GM21723 (cell line): ENCODE measurements around the gene CHCHD2.
A peak's percentile ranks its signal among the peaks of the same experiment; 100 is the strongest.
"Not testable (repeated sequence)": the region's sequence is repeated elsewhere in the genome, so short reads cannot be mapped to it uniquely, and the experiment has no call there.

Experiments
- ATAC-seq: cut with Tn5 transposase; IDR thresholded peaks from one replicate; pipeline ENCODE4 v1.9.1; 2021; ENCODE audit warnings: mild to moderate bottlenecking, moderate library complexity; ENCODE audit not compliant: unreplicated experiment

CHCHD2 gene

DNA sequence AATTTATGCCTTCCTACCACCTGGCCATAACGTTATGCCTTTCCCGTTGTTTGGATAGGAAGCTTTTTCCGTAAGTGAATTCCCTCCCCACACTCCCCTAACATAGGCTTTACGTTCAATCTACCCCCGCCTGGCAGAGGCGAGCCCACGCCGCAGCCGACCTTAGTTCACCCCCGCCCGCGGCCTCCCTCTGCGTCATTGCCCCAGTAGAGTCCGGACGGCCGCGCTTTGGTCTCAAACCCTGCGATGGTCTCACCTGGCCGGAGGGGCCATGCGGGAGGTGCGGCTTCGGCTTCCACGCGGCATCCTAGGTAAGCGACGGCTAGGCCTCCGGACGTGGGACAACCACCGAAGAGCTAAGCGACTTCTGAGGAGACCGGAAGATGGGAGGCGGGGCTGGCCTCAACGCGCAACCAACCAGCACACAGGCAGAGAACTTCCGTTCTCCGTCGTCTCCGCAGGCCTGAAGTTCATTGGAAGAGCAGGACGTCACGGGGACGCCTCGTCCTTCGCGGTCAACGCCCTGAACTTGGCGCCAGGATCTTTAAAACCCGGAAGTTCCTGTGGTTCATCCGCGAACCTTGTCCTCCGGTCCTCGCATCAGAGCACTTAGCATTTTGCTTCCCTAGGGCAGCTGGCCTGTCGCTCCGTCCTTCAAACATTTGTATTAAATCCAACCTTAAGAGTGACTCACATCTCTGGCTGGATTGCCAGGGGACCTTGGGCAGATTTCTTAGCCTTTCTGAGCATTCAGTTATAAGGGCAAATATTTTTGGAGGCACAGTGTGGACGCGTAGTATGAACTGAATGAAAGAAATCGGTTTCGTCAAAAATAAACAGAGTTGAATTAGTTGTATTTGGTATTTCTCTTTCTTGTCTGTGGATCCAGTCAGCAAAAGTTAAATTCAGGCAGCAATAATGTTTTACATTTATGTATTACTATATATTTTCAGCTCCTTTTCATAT, at the start of gene CHCHD2:
Gene CHCHD2, minus strand, starts transcription at position 369 of the 966 bp plus-strand sequence. Its CDS starts 63 bp downstream, at position 306.
- peak; percentile 100 for ATAC-seq

DNA sequence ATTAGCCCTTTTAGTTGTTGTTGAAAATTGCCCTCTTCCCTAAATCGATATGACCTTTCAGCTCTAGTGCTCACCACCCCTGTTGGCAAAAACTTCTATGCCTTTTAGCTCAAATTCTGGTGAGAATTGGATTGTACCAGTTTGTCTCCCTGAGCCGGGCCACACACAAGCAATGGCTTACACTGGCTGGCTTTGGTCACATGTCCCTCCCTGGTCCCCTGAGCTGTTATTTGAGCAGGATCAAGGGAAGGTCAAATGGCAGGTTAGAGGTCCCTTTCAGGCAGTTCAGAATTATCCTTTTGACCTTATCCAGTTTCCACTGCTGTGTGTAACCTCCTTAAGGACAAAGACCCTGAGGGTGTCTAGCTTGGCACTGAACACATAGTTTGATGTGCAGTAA, 24.8 kb upstream of the CHCHD2 start:
- ATAC-seq = not testable (repeated sequence)

GRCh38 chr7:56127241-56127975, 21.1 kb upstream of the CHCHD2 start:
- ATAC-seq = no peak

DNA sequence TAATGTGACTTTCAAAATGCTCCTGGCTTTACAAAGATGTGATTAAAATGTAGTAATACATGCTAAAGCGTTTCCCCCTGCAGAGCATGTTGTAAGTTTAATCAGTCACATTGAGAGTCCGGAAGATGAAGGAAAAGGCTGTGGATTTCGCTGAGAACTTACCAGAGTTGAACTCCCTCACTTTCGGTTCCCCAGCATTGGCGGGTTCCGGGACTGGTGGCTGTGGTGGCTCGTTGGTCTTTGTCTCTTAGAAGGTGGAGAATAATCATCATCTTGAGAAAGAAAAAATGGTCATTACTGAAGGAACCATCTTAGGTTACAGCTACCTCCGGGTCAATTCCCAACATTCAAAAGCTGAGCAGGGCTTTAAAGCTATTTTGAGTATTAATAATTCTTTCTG, 19.6 kb upstream of the CHCHD2 start:
- no peak for ATAC-seq

DNA sequence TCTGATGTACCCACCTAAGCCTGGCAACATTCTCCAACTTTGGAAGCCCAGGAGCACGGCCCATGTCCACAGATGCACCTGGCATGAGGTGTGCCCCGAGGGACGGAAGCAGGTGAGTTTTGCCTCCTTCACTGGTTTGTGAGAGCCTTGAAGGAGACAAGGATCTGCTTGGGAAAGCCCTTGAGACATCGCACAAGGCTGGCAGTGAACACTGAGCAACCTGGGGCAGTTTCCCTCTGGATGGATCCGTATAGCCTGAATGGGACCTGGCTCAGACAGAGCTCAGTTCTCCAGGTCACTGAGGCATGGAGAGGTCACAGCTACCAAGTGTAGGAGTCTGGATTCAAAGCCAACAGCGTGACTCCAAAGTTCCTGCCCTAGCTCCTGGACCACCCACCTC, 18.7 kb upstream of the CHCHD2 start:
- no peak for ATAC-seq

GRCh38 chr7:56121440-56121839, 15.2 kb upstream of the CHCHD2 start:
- no peak for ATAC-seq

DNA sequence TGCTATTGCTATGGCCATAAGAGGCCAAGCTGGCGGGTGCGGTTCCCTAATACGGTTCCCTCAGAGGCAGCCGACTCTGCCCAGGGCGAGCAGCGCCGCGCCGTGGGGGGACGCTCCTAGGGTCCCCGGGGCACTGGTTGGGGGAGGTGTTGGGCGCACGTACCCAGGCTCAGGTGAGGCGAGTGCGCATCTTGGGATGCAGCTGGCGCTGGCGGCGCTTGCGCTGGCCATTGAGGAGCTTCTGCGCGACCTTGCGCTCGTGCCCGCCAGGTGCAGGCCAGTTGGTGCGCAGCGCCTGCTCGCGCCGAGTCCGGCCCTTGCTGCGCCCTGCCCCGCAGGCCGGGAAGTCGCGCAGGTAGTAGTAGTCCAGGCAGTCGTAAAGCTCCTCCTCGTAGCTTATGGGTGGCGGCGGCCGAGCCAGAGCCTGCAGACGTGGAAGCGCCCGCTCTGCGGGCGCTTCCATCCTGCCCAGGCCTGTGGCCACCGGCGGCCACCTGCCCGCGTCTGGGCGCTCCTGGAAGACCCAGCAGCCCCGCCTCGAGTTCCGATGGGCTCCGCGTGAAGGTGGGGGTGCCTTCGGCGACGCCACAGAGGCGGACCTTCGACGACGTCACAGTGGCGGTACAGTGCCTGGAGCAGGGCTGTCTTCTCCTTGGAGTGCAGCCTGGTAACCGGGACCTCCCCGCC, 9.7 kb upstream of the CHCHD2 start, which contains the start of gene NUPR2:
Gene NUPR2, minus strand, starts transcription at position 566 of the 687 bp plus-strand sequence. Its CDS starts 103 bp downstream, at position 463.
- no peak for ATAC-seq

DNA sequence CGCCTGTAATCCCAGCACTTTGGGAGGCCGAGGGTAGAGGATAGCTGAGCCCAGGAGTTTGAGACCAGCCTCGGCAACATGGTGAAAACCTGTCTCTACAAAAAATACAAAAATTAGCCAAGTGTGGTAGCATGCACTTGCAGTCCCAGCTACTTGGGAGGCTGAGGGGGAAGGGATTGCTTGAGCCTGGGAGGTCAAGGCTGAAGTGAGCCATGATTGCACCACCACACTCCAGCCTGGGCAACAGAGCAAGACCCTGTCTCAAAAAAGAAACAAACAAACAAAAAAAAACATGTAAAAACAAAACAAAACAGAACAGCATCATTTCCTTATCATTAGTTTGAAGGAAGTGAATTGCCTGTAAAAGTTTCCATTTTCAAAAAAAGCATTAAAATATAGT, 6.0 kb upstream of the CHCHD2 start:
- not testable (repeated sequence) for ATAC-seq

GRCh38 chr7:56110611-56111010, 4.3 kb upstream of the CHCHD2 start:
- no peak for ATAC-seq

DNA sequence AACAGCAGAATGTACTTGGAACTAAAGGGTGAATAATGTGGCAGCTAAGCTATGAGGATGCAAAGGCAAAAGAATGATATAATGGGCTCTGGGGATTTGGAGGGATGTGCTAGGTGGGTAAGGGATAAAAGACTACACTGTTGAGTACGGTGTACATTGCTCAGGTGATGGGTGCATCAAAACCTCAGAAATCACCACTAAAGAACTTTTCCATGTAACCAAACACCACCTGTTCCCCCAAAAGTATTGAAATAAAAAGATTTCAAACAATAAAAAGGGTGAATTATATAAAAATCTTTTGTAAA, 1.6 kb upstream of the CHCHD2 start:
- no peak for ATAC-seq

DNA sequence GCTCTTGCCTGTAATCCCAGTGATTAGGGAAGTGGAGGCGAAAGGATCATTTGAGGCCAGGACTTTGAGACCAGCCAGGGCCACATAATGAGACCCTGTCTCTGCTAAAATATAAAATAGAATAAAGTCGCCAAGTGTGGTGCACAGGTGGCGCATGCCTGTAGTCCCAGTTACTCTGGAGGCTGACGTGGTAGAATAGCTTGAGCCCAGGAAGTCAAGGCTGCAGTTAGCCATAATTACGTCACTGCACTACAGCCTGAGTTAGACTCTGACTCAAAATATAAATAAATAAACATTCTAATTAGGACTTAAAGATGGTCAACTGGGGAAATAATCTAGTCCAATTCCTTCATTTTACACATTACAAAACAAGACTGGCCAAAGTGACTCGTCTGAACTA, 768 bp downstream of the CHCHD2 start:
- peak; percentile 28 for ATAC-seq

GRCh38 chr7:56104138-56104537, 2.1 kb downstream of the CHCHD2 start:
- ATAC-seq = not testable (repeated sequence)

DNA sequence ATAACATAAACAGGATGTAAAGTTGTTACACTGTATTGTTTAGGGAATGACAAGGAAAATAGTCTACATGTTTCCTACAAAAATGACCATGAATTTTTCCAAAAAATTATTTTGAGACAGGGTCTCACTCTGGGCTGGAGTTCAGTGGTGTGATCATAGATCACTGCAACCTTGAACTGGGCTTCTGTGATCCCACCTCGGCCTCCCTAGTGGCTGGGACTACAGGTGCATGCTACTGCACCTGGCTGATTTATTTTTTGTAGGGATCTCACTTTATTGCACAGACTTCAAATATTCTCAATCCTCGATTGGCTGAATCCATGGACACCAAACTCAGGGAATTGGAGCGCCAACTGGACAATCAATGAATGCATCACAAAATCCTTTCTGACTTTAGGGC, 6.6 kb downstream of the CHCHD2 start:
- no peak for ATAC-seq

DNA sequence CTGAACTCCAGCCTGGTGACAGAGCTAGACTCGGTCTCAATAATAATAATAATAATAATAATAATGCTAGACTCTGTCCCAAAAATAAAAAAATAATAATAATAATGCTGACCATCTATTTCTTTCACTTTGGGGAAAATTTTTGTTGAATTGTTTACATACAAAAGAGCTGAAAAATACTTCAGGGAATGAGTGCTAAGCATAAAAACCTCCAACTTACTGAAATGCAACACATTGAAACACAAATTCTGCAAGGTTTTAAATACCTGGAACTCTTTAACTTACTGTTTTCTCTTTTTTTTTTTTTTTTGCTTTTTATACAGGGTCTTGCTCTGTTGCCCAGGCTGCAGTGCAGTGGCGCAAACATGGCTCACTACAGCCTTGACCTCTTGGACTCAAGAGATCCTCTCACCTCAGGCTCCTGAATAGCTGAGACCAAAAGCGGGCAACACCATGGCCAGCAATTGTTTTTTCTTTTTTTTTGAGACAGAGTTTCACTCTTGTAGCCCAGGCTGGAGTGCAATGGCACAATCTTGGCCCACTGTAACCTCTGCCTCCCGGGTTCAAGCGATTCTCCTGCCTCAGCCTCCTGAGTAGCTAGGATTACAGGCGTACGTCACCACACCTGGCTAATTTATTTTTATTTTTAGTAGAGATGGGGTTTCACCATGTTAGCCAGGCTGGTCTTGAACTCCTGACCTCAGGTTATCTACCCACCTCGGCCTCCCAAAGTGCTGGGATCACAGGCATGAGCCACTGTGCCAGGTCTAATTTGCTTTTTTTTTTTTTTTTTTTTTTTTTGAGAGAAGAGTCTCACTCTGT, 7.9 kb downstream of the CHCHD2 start:
- ATAC-seq = not testable (repeated sequence)

GRCh38 chr7:56097700-56098099, 8.6 kb downstream of the CHCHD2 start:
- ATAC-seq = no peak

GRCh38 chr7:56092789-56093531, 13.3 kb downstream of the CHCHD2 start, which contains the start of gene PHKG1:
Gene PHKG1, minus strand, starts transcription at chr7:56092952. Its CDS starts 4,011 bp downstream, at chr7:56088941.
- ATAC-seq = no peak

- not testable (repeated sequence) for ATAC-seq
Measured at GRCh38 chr7:56092388-56092787, 13.9 kb downstream of the CHCHD2 start.

DNA sequence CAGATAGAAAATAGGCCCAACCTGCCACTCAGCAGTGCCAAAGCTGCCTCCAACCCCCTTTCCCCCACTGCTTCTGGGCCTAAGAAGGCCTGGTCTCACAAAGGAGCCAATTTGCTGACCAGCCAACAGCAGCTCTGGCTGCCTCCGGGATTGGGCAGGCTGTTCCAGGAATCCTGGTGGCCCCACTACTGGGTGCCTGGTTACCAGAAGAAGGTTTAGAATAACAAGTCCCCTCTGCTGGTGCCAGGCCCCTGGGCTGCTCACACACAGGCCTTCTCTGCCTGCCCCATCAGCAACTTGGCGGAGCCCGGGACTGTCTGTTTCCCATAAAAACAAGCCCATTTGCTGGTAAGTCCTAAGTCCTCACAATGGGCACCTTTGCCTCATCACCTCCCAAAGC, 14.7 kb downstream of the CHCHD2 start:
- no peak for ATAC-seq

GRCh38 chr7:56087445-56087844, 18.8 kb downstream of the CHCHD2 start:
- ATAC-seq = no peak

DNA sequence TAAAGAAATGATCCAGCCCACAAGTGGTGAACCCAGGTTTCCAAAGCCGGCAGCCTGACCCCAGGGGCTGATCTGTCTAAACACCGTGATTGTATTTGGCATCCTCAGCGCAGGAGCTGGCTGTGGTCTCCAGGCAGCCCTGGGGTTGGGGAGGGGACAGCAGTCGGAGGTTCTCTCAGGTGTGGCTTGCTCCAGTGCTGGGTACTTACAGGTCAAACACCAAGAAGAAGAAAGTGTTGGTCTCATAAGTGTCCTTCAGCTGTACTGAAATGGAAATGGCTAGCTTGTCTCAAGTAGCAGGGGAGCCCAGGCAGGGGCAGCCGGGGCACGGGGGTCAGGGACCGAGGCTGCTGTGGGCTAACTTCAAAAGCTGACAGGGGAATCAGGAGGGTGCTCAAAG, 19.5 kb downstream of the CHCHD2 start:
- no peak for ATAC-seq
